Measurements from ENCODE around the gene LRMDA.

Gene LRMDA

DNA sequence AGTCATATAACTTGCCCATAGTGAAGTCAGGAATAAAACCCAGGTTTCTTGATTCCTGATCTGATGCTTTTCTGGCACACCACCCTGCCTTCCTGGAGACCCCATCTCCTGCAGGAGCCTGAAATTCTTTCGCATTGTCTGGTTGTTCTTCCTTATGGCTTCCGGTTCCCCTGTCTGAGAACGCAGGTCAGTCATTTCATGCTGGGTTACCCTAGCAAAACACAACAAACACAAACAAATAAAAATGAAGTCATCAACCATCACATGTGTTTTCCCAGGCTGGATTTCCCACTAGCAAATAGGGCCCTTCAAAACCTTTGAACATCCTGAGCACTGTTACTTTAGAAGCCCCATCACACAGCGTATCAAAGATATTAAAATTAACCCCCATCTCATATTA is 569.6 kb downstream of the LRMDA start:
- Mint-ChIP-seq H3K4me1 (no peaks in the 10 kb centered on the region), H3K36me3 (ENCODE audit: low read depth) (no peaks in the 10 kb centered on the region), H3K4me3 (no peak overlapping the region), H3K27ac (no peak overlapping the region), H3K9me3 (no peaks in the 10 kb centered on the region), H3K27me3 (ENCODE audit: low read depth) (peaks cover 44% of the 10 kb centered on the region)
- TF ChIP-seq, protein P1, sequence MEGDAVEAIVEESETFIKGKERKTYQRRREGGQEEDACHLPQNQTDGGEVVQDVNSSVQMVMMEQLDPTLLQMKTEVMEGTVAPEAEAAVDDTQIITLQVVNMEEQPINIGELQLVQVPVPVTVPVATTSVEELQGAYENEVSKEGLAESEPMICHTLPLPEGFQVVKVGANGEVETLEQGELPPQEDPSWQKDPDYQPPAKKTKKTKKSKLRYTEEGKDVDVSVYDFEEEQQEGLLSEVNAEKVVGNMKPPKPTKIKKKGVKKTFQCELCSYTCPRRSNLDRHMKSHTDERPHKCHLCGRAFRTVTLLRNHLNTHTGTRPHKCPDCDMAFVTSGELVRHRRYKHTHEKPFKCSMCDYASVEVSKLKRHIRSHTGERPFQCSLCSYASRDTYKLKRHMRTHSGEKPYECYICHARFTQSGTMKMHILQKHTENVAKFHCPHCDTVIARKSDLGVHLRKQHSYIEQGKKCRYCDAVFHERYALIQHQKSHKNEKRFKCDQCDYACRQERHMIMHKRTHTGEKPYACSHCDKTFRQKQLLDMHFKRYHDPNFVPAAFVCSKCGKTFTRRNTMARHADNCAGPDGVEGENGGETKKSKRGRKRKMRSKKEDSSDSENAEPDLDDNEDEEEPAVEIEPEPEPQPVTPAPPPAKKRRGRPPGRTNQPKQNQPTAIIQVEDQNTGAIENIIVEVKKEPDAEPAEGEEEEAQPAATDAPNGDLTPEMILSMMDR (IDR thresholded peaks at IDR 0.05; ENCODE audit: unreplicated experiment in 3 of 3), result no peak

DNA sequence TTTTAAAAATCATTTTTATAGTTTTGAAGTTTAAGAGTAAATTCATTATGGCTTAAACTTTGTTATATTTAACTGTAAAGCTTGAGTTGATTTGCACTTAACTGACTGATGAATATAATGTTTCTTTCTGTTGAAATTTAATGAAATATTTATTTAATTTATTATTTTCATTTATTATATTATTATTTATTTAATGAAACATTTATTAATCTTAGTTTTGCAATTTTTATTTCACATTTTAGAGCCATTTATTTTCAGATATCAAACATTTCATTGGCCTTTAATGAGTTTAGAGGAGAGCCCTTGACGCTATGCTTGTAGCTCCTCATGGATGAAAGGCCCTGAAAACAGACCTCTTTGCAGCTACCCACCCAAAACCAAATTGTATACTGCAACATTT is 570.0 kb downstream of the LRMDA start:
- Mint-ChIP-seq H3K36me3 (ENCODE audit: low read depth) (no peaks in the 10 kb centered on the region), H3K27me3 (ENCODE audit: low read depth) (peaks cover 45% of the 10 kb centered on the region), H3K4me3 (no peak overlapping the region), H3K27ac (no peak overlapping the region), H3K4me1 (no peaks in the 10 kb centered on the region), H3K9me3 (no peaks in the 10 kb centered on the region)
- TF ChIP-seq, protein P1 (IDR thresholded peaks at IDR 0.05; ENCODE audit: unreplicated experiment in 3 of 3), result no peak

DNA sequence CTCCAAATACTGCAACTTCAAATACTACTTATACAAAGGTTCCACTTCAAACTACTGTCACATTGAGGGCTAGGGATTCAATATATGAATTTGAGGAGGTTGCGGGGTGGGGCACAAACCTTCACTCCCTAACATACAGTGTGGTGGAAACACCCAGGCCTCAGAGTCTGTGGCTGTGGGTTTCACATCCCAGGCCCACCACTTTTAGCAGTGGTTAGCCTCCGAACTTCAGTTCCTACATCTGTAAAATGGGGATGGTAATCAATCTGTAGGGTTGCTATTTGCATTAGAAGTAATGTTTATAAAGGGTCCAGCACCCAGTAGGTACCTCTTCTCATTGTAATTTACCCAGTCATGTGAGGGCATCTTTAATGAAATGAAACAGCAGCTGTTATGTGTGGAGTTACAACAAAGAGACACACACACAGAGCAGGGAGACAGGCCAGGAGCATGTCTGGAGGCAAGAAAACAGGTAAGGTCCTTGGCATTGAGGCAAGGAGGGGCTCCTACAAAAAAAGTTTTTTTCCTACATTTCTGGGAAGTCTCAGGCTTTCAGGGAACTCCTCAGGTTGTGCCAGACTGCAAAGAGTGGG is 570.9 kb downstream of the LRMDA start:
- H3K9me3 Mint-ChIP-seq, result no peaks in the 10 kb centered on the region
- H3K27me3 Mint-ChIP-seq (ENCODE audit: low read depth), result peaks cover 49% of the 10 kb centered on the region
- H3K4me1 Mint-ChIP-seq, result no peaks in the 10 kb centered on the region
- no peak overlapping the region for H3K4me3 Mint-ChIP-seq
- no peak overlapping the region for H3K27ac Mint-ChIP-seq
- no peaks in the 10 kb centered on the region for H3K36me3 Mint-ChIP-seq (ENCODE audit: low read depth)
- TF ChIP-seq, protein P1 (IDR thresholded peaks at IDR 0.05; ENCODE audit: unreplicated experiment in 3 of 3), result no peak

DNA sequence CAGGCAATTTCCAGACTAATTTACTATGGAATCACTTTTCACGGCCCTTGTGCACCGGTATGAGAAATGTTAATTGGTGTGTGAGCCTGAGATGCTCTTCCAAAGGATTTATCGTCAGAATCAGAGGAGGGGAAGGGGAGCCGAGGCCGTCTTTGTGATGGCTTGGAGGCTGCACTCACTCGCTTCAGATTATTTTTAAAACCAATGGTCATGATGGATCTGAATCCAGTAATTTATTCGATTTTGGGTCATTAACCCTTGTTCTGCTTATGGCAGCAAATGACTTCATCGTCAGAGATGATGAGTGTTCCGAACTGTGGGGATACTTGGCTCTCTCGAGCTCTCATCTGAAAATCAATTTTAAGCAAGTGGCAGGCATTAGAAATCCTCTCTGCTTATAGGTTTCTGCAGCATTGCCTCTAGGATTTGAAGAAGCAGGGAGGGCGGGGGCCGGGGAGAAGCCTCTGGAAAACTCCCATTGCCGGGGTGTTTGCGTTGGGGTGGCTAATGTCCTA is 576.3 kb downstream of the LRMDA start:
- Mint-ChIP-seq H3K27me3 (ENCODE audit: low read depth) (peaks cover 68% of the 10 kb centered on the region), H3K4me3 (no peak overlapping the region), H3K27ac (no peak overlapping the region), H3K9me3 (no peaks in the 10 kb centered on the region), H3K4me1 (no peaks in the 10 kb centered on the region), H3K36me3 (ENCODE audit: low read depth) (no peaks in the 10 kb centered on the region)
- TF ChIP-seq, protein P1 (IDR thresholded peaks at IDR 0.05; ENCODE audit: unreplicated experiment in 3 of 3), result no peak

DNA sequence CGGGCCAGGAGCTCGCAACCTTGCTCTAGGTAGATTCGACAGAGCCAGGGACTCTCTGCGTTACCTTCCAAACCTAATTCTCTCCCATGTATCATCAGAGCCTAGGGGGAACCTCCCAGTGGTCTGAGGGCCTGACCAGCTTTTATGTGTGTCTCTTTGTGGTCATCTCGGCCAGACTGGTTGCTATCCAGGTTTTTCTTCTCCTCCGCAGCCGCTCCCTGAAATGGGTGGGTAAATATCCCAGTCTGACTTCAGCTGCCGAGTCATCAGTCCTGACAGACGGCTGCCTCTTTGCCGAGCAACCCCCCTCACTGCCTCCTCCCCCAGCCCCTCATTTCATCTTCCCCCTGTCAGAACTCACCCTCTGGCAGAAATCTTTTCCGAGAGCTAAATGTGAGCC is 578.1 kb downstream of the LRMDA start:
- H3K27me3 Mint-ChIP-seq (ENCODE audit: low read depth), result peaks cover 58% of the 10 kb centered on the region
- H3K27ac Mint-ChIP-seq, result no peak overlapping the region
- no peaks in the 10 kb centered on the region for H3K9me3 Mint-ChIP-seq
- TF ChIP-seq, protein P1 (IDR thresholded peaks at IDR 0.05; ENCODE audit: unreplicated experiment in 3 of 3), result no peak
- no peaks in the 10 kb centered on the region for H3K36me3 Mint-ChIP-seq (ENCODE audit: low read depth)
- no peaks in the 10 kb centered on the region for H3K4me1 Mint-ChIP-seq
- no peak overlapping the region for H3K4me3 Mint-ChIP-seq

DNA sequence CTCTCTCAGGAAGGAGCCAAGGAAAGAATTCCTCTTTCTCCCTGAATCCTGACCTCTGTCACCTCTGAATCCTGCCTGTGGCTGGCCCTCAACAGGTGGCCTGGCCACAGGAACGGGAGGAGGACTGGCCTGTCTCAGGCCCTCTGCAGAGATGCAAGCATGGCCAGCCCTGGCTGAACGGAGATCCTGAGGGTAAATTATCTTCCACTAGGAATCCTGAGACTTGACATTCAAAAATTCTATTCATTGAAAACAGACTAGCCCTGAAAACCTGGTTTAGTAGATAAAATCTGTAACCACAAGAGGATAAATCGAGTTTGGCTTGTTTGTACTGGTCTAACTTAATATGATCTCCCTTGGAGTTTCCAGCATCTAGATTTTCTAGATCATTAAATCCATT is 579.3 kb downstream of the LRMDA start:
- Mint-ChIP-seq H3K27me3 (ENCODE audit: low read depth) (peaks cover 58% of the 10 kb centered on the region), H3K4me3 (no peak overlapping the region), H3K9me3 (no peaks in the 10 kb centered on the region), H3K36me3 (ENCODE audit: low read depth) (no peaks in the 10 kb centered on the region), H3K27ac (no peak overlapping the region), H3K4me1 (no peaks in the 10 kb centered on the region)
- TF ChIP-seq, protein P1 (IDR thresholded peaks at IDR 0.05; ENCODE audit: unreplicated experiment in 3 of 3), result no peak
